Lung (tissue), 12 donors: Measurements from ENCODE around the gene PLA2G2D. TPM values are rescaled to one million over a fixed set of nuclear protein-coding genes. Genes with fewer than 3 reads are reported as not detected.

Experiments used
- ATAC-seq: fragments of 200-7000 bp; cut with Tn5 transposase; one replicate; pipeline ENCODE4 v1.9.1; 2020; ENCODE audit warnings: moderate number of reproducible peaks; ENCODE audit not compliant: insufficient read depth, low FRiP score
- DNase-seq, 3 donors: peaks; one replicate each; pipeline ENCODE4 v3.0.0-alpha.2; 2013 to 2017
- H3K27ac ChIP-seq, 2 donors: one replicate each; pipeline ENCODE4 v1.5.1; 2013; ENCODE audit warnings: mild to moderate bottlenecking in 2 of 2, moderate library complexity in 2 of 2, control low read depth in 1 of 2, inconsistent platforms in 1 of 2, low read depth in 1 of 2, low read length in 1 of 2
- H3K27me3 ChIP-seq, 3 donors: one replicate each; pipeline ENCODE4 v1.5.1; 2013; ENCODE audit warnings: low read length in 2 of 3; ENCODE audit not compliant: control insufficient read depth in 3 of 3, insufficient read depth in 3 of 3
- H3K36me3 ChIP-seq, 4 donors: one replicate each; pipeline ENCODE4 v1.5.1; 2013; ENCODE audit warnings: low read length in 4 of 4, mild to moderate bottlenecking in 1 of 4, moderate library complexity in 1 of 4; ENCODE audit not compliant: control insufficient read depth in 4 of 4, insufficient read depth in 4 of 4
- H3K4me1 ChIP-seq, 5 donors: one replicate each; pipeline ENCODE4 v1.5.1; 2013; ENCODE audit warnings: low read length in 5 of 5, mild to moderate bottlenecking in 2 of 5, moderate library complexity in 1 of 5; ENCODE audit not compliant: control insufficient read depth in 5 of 5, insufficient read depth in 5 of 5
- H3K4me3 ChIP-seq: one replicate; pipeline ENCODE4 v1.5.1; 2013; ENCODE audit warnings: mild to moderate bottlenecking, control low read depth, moderate library complexity
- H3K9ac ChIP-seq, 2 donors: one replicate each; pipeline ENCODE4 v1.5.1; 2013; ENCODE audit warnings: low read length in 2 of 2, control low read depth in 1 of 2; ENCODE audit not compliant: insufficient read depth in 1 of 2
- H3K9me3 ChIP-seq, 4 donors: one replicate each; pipeline ENCODE4 v1.5.1; 2013; ENCODE audit warnings: low read length in 3 of 4, mild to moderate bottlenecking in 1 of 4, moderate library complexity in 1 of 4; ENCODE audit not compliant: control insufficient read depth in 4 of 4, insufficient read depth in 3 of 4
- WGBS, 2 donors: extraction: QIAGEN DNeasy Blood & Tissue Kit; methylation state at CpG; one replicate each; pipeline ENCODE4 v1.1.7; 2013; 5-methylcytosine and 5-hydroxymethylcytosine counted together
- polyA plus RNA-seq, 2 donors: library from polyadenylated mRNA; stranded (reverse); fragments of 200-250 nt; gene quantifications; one replicate each; pipeline ENCODE4 v1.2.1, GENCODE V29; 2013
- total RNA-seq, 2 donors: library from RNA; depleted of rRNA in 1 of 2; stranded (reverse); fragments of >200 nt in 1 of 2; gene quantifications; one replicate each; pipeline ENCODE4 v1.2.1, GENCODE V29; 2014 to 2021
- TF ChIP-seq, protein P1 (sequence below): IDR thresholded peaks from 2 replicates; pipeline ENCODE4 v1.5.1; 2012; ENCODE audit warnings: mild to moderate bottlenecking; ENCODE audit errors: control extremely low read depth, extremely low read depth
- donor health status: control.
- donor health status: control.
- donor health status: Bipolar disorder and iron deficiency.
- donor health status: healthy.
- donor health status: DM: yes; HTN: yes; CAD: no.

Gene PLA2G2D
- total and polyA plus RNA-seq, 4 donors, result 0.06 to 0.57 (median 0.06) TPM; not detected in 1

DNA sequence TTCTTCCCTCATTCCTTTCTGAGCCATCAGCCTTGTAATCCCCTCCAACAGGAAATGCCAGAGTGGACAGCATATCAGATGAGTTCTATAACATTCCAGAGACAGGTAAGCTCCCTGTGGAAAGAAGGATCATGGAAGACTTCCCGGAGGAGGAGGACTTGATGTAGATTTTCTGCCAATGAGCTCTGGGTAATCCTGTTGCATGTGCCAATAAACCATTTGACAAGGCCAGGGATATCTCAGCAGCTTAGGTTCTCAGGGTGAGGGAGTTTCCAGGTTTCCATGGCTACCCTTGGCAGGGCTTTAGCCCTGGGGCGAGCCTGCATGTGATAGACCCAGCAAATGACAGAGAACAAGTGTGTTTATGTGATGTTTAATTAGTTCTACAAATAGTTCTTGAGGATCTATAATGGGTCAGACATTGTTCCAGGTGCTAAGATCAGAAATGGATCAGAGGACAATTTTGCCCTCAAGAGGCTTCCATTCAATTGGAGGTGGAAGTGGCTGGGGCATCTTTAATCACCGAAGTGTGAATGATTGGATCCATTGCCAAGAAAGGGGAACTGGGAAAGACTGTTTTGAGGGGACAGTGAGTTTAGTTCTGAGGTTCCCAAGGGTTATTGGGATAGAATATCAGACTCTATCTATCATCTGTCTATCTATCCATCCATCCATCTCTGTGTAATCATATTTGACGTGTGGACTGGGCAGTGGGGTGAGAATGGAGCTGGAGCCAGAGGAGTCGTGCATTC is 42.5 kb downstream of the PLA2G2D start:
- Histone ChIP-seq H3K9me3 (no peaks in the 10 kb centered on the region), H3K4me1 (peaks cover 0 to 6% (median 0%) of the 10 kb centered on the region in 5 donors), H3K4me3 (no peak overlapping the region), H3K27me3 (peaks cover 0 to 2% (median 2%) of the 10 kb centered on the region in 3 donors), H3K9ac (no peak overlapping the region), H3K27ac (no peak overlapping the region), H3K36me3 (peaks cover 0 to 2% (median 0%) of the 10 kb centered on the region in 4 donors)
- DNase-seq (no peak), ATAC-seq (no peak)
- WGBS, 2 donors, result 88 to 89% methylated on average over 5 of the region's 5 CpGs
- TF ChIP-seq, protein P1, sequence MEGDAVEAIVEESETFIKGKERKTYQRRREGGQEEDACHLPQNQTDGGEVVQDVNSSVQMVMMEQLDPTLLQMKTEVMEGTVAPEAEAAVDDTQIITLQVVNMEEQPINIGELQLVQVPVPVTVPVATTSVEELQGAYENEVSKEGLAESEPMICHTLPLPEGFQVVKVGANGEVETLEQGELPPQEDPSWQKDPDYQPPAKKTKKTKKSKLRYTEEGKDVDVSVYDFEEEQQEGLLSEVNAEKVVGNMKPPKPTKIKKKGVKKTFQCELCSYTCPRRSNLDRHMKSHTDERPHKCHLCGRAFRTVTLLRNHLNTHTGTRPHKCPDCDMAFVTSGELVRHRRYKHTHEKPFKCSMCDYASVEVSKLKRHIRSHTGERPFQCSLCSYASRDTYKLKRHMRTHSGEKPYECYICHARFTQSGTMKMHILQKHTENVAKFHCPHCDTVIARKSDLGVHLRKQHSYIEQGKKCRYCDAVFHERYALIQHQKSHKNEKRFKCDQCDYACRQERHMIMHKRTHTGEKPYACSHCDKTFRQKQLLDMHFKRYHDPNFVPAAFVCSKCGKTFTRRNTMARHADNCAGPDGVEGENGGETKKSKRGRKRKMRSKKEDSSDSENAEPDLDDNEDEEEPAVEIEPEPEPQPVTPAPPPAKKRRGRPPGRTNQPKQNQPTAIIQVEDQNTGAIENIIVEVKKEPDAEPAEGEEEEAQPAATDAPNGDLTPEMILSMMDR, result no peak

DNA sequence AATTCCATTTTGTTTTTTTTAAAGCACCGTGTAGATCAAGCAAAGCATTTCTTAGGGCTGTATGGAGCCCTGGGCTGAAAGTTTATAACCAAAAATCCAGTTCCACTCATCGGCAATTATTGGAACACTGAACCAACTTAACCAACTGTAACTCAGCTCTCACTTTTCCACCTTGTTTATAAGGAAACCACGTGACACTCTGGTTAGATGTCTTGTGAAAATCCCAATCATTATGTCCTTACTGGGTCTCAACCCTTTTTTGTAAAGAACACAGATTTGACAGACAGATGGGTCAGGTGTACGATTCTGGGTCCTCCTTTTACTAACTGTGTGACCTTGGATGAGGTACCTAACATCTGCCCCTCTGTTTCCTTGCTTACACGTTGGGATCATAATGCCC is 43.1 kb downstream of the PLA2G2D start:
- H3K36me3 ChIP-seq, result peaks cover 0 to 2% (median 0%) of the 10 kb centered on the region in 4 donors
- TF ChIP-seq, protein P1, result no peak
- H3K4me3 ChIP-seq, result no peak overlapping the region
- ATAC-seq (no peak), DNase-seq (no peak)
- H3K9me3 ChIP-seq, result no peaks in the 10 kb centered on the region
- peaks cover 0 to 6% (median 0%) of the 10 kb centered on the region in 5 donors for H3K4me1 ChIP-seq
- H3K27ac ChIP-seq, result no peak overlapping the region
- no peak overlapping the region for H3K9ac ChIP-seq
- peaks cover 0 to 2% (median 2%) of the 10 kb centered on the region in 3 donors for H3K27me3 ChIP-seq
- 76 to 86% methylated on average over 5 of the region's 5 CpGs for WGBS, 2 donors

DNA sequence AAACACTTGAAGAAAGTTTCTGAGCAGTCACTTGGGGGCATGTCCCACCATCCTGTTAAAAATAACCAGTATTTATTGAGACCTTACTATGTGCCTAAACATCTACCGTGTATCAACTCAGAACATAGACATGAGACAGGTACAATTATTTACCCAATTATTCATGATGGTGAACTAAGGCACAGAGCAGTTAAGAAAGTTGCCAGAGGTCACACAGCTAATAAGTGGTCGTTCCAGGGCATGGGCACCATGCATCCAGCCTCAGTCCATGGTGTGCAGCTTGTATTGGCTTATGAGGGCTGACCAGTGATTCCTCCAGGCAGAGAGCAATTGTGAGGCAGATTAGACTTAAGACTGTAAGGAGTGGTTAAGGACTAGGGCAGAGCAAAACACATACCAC is 44.0 kb downstream of the PLA2G2D start:
- Histone ChIP-seq H3K27me3 (peaks cover 0 to 2% (median 2%) of the 10 kb centered on the region in 3 donors), H3K27ac (no peak overlapping the region)
- WGBS, 2 donors, result 84 to 86% methylated on average over 2 of the region's 2 CpGs

More for the DNA sequence above, 44.0 kb downstream of the PLA2G2D start:
- ATAC-seq (no peak), DNase-seq (no peak)
- Histone ChIP-seq H3K4me3 (no peak overlapping the region), H3K9me3 (no peaks in the 10 kb centered on the region), H3K4me1 (peaks cover 0 to 8% (median 2%) of the 10 kb centered on the region in 5 donors), H3K36me3 (peaks cover 0 to 2% (median 0%) of the 10 kb centered on the region in 4 donors), H3K9ac (no peak overlapping the region)
- TF ChIP-seq, protein P1, result no peak
